WTC11 (cell line): ENCODE data around the gene RBMS1. TPM values are rescaled to one million over a fixed set of nuclear protein-coding genes. Genes with fewer than 3 reads are reported as not detected.

Experiments used
- ATAC-seq: fragments of 200-7000 bp; cut with Tn5 transposase; 2 replicates; pipeline ENCODE4 v1.10.0; 2021; ENCODE audit warnings: mild to moderate bottlenecking, moderate library complexity
- CTCF ChIA-PET: fragments of 300-600 bp; sonication (Branson Sonifier 250); formaldehyde crosslinking; loops from one replicate; lab custom pipeline; 2021; ENCODE audit warnings: antibody characterized with exemption; lab: Charles Lee
- POLR2A ChIA-PET: fragments of 350-600 bp; sonication (Branson Sonifier 250); formaldehyde crosslinking; loops from one replicate; lab custom pipeline; 2021; ENCODE audit warnings: antibody characterized with exemption; lab: Charles Lee
- DNase-seq: peaks from one replicate; pipeline ENCODE4 v3.0.0; 2021; ENCODE audit warnings: low spot score
- H3K27ac Mint-ChIP-seq: 2 replicates; pipeline ENCODE4 v1.8.0; 2021; ENCODE audit warnings: mixed read lengths
- H3K27me3 Mint-ChIP-seq: 2 replicates; pipeline ENCODE4 v1.8.0; 2021; ENCODE audit warnings: low read depth, mild to moderate bottlenecking, moderate library complexity, mixed read lengths
- H3K36me3 Mint-ChIP-seq: 2 replicates; pipeline ENCODE4 v1.8.0; 2021; ENCODE audit warnings: mixed read lengths
- H3K4me1 Mint-ChIP-seq: 2 replicates; pipeline ENCODE4 v1.8.0; 2022; ENCODE audit warnings: mixed read lengths
- H3K4me3 Mint-ChIP-seq: 2 replicates; pipeline ENCODE4 v1.8.0; 2021; ENCODE audit warnings: mild to moderate bottlenecking, moderate library complexity, mixed read lengths
- H3K9me3 Mint-ChIP-seq: 2 replicates; pipeline ENCODE4 v1.8.0; 2021; ENCODE audit warnings: mixed read lengths
- CREB1 ChIP-seq: sonication (generic); formaldehyde crosslinking; IDR thresholded peaks from 2 replicates; pipeline ENCODE4 v1.8.0; 2023; ENCODE audit warnings: mild to moderate bottlenecking, missing genetic modification reagents
- FOXP1 ChIP-seq: sonication (generic); formaldehyde crosslinking; IDR thresholded peaks from 2 replicates; pipeline ENCODE4 v1.8.0; 2022; ENCODE audit warnings: missing genetic modification reagents, mild to moderate bottlenecking, moderate library complexity, borderline replicate concordance
- GRHL2 ChIP-seq: fragments of 250-450 bp; sonication (Bioruptor Pico); IDR thresholded peaks from 2 replicates; pipeline ENCODE4 v1.8.0; 2022; ENCODE audit warnings: mild to moderate bottlenecking, moderate library complexity; ENCODE audit not compliant: insufficient replicate concordance, severe bottlenecking
- HMGA2 ChIP-seq: fragments of 250-450 bp; sonication (Bioruptor Pico); IDR thresholded peaks from 2 replicates; pipeline ENCODE4 v1.4.0; 2021; ENCODE audit warnings: mild to moderate bottlenecking, moderate library complexity
- IRF2 ChIP-seq: sonication (generic); formaldehyde crosslinking; IDR thresholded peaks from 2 replicates; pipeline ENCODE4 v1.8.0; 2022; ENCODE audit warnings: low read depth, missing genetic modification reagents, borderline replicate concordance
- KAT7 ChIP-seq: sonication (generic); formaldehyde crosslinking; IDR thresholded peaks from 2 replicates; pipeline ENCODE4 v1.8.1; 2023; ENCODE audit warnings: missing genetic modification reagents, mild to moderate bottlenecking, borderline replicate concordance
- MXD4 ChIP-seq: fragments of 250-450 bp; sonication (Bioruptor Pico); IDR thresholded peaks from 2 replicates; pipeline ENCODE4 v1.8.0; 2021; ENCODE audit warnings: mild to moderate bottlenecking, moderate library complexity, borderline replicate concordance
- NFYB ChIP-seq: sonication (generic); formaldehyde crosslinking; conservative IDR thresholded peaks from 2 replicates; pipeline ENCODE4 v1.8.0; 2022; ENCODE audit warnings: low read depth, missing genetic modification reagents
- RELA ChIP-seq: sonication (generic); formaldehyde crosslinking; IDR thresholded peaks from 2 replicates; pipeline ENCODE4 v1.8.1; 2022; ENCODE audit warnings: missing genetic modification reagents, mild to moderate bottlenecking, borderline replicate concordance
- RORB ChIP-seq: fragments of 250-450 bp; sonication (Bioruptor Pico); IDR thresholded peaks from 2 replicates; pipeline ENCODE4 v1.9.0; 2021; ENCODE audit warnings: mild to moderate bottlenecking
- ZNF263 ChIP-seq: sonication (generic); formaldehyde crosslinking; IDR thresholded peaks from 2 replicates; pipeline ENCODE4 v1.8.1; 2022; ENCODE audit warnings: low read depth, mild to moderate bottlenecking, moderate library complexity, missing genetic modification reagents
- total RNA-seq: library from RNA; stranded (reverse); gene quantifications from 3 replicates; pipeline ENCODE4 v1.2.3, GENCODE V29; 2021
- TF ChIP-seq, protein P1 (sequence below): sonication (generic); formaldehyde crosslinking; conservative IDR thresholded peaks from 2 replicates; pipeline ENCODE4 v1.8.1; 2022; ENCODE audit warnings: mild to moderate bottlenecking, missing genetic modification reagents
- TF ChIP-seq, protein P2 (sequence below): fragments of 250-450 bp; sonication (Bioruptor Pico); IDR thresholded peaks from 2 replicates; pipeline ENCODE4 v1.9.0; 2021; ENCODE audit warnings: mild to moderate bottlenecking
- TF ChIP-seq, protein P3 (sequence below): fragments of 200-600 bp; IDR thresholded peaks from 2 replicates; pipeline ENCODE4 v1.8.0; 2022; ENCODE audit warnings: antibody characterized with exemption
- TF ChIP-seq, protein P4 (sequence below): sonication (generic); formaldehyde crosslinking; IDR thresholded peaks from 2 replicates; pipeline ENCODE4 v1.8.1; 2023; ENCODE audit warnings: mild to moderate bottlenecking, missing genetic modification reagents
- TF ChIP-seq, protein P5 (sequence below): sonication (generic); formaldehyde crosslinking; IDR thresholded peaks from 2 replicates; pipeline ENCODE4 v1.8.0; 2022; ENCODE audit warnings: mild to moderate bottlenecking, missing genetic modification reagents
- TF ChIP-seq, protein P6 (sequence below): sonication (generic); formaldehyde crosslinking; IDR thresholded peaks from 2 replicates; pipeline ENCODE4 v1.8.1; 2022; ENCODE audit warnings: low read depth, missing genetic modification reagents, borderline replicate concordance
- TF ChIP-seq, protein P7 (sequence below): sonication (generic); formaldehyde crosslinking; IDR thresholded peaks from 2 replicates; pipeline ENCODE4 v1.8.1; 2022; ENCODE audit warnings: missing genetic modification reagents, borderline replicate concordance
- TF ChIP-seq, protein P8 (sequence below): fragments of 250-450 bp; sonication (Bioruptor Pico); IDR thresholded peaks from 2 replicates; pipeline ENCODE4 v1.9.0; 2021; ENCODE audit warnings: mild to moderate bottlenecking
- TF ChIP-seq, protein P9 (sequence below): sonication (generic); formaldehyde crosslinking; IDR thresholded peaks from 2 replicates; pipeline ENCODE4 v1.8.1; 2023; ENCODE audit warnings: mild to moderate bottlenecking, missing genetic modification reagents

Gene RBMS1
- total RNA-seq, 1 experiment from 2014 or later = 56.3 TPM

DNA sequence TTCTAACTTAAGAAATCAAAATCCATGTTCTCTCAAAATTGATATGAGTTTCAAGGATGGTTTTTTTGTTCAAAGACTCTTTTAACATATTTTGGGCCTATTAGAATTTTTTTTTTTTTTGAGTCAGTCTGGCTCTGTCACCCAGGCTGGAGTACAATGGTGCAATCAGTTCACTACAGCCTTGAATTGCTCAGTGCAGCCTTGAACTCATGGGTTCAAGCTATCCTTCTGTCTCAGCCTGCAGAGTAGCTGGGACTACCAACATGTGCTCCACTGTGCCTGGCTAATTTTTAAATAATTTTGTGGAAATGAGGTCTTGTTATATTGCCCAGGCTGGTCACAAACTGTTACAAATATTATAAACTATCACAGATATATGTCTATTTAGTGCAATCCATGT is 40.6 kb upstream of the RBMS1 start (continued):
- TF ChIP-seq, protein P1, sequence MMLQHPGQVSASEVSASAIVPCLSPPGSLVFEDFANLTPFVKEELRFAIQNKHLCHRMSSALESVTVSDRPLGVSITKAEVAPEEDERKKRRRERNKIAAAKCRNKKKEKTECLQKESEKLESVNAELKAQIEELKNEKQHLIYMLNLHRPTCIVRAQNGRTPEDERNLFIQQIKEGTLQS (CRISPR knock-in tag) = no peak
- TF ChIP-seq RORB (CRISPR knock-in tag) = no peak

DNA sequence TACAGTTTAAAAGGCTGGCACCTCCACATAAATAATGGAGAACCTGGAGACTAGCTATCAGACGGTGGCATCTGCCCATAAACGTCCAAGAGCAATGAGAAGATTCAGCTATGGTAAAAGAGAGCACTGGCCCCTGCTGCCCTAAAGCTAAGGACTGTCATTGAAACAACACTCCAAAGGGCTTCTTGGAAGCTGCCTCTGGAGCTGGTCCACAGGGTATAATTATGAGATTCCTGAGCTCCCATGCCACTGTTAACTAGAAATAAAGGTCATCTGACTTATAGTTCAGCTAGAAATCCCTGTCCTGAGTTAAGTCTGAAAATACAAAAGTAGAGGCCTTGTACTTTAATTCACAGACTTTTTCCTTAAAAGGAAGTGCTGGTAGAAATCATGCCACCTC is 39.9 kb upstream of the RBMS1 start:
- no peak for DNase-seq
- H3K36me3 Mint-ChIP-seq = no peaks in the 10 kb centered on the region
- POLR2A ChIA-PET = no interaction called here
- TF ChIP-seq, protein P2, sequence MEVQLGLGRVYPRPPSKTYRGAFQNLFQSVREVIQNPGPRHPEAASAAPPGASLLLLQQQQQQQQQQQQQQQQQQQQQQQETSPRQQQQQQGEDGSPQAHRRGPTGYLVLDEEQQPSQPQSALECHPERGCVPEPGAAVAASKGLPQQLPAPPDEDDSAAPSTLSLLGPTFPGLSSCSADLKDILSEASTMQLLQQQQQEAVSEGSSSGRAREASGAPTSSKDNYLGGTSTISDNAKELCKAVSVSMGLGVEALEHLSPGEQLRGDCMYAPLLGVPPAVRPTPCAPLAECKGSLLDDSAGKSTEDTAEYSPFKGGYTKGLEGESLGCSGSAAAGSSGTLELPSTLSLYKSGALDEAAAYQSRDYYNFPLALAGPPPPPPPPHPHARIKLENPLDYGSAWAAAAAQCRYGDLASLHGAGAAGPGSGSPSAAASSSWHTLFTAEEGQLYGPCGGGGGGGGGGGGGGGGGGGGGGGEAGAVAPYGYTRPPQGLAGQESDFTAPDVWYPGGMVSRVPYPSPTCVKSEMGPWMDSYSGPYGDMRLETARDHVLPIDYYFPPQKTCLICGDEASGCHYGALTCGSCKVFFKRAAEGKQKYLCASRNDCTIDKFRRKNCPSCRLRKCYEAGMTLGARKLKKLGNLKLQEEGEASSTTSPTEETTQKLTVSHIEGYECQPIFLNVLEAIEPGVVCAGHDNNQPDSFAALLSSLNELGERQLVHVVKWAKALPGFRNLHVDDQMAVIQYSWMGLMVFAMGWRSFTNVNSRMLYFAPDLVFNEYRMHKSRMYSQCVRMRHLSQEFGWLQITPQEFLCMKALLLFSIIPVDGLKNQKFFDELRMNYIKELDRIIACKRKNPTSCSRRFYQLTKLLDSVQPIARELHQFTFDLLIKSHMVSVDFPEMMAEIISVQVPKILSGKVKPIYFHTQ (CRISPR knock-in tag) = no peak
- TF ChIP-seq ZNF263 (CRISPR knock-in tag) (no peak), IRF2 (no peak), MXD4 (CRISPR knock-in tag) (no peak)
- TF ChIP-seq, protein P1 (CRISPR knock-in tag) = no peak
- TF ChIP-seq, protein P3, sequence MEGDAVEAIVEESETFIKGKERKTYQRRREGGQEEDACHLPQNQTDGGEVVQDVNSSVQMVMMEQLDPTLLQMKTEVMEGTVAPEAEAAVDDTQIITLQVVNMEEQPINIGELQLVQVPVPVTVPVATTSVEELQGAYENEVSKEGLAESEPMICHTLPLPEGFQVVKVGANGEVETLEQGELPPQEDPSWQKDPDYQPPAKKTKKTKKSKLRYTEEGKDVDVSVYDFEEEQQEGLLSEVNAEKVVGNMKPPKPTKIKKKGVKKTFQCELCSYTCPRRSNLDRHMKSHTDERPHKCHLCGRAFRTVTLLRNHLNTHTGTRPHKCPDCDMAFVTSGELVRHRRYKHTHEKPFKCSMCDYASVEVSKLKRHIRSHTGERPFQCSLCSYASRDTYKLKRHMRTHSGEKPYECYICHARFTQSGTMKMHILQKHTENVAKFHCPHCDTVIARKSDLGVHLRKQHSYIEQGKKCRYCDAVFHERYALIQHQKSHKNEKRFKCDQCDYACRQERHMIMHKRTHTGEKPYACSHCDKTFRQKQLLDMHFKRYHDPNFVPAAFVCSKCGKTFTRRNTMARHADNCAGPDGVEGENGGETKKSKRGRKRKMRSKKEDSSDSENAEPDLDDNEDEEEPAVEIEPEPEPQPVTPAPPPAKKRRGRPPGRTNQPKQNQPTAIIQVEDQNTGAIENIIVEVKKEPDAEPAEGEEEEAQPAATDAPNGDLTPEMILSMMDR = no peak
- TF ChIP-seq, protein P4, sequence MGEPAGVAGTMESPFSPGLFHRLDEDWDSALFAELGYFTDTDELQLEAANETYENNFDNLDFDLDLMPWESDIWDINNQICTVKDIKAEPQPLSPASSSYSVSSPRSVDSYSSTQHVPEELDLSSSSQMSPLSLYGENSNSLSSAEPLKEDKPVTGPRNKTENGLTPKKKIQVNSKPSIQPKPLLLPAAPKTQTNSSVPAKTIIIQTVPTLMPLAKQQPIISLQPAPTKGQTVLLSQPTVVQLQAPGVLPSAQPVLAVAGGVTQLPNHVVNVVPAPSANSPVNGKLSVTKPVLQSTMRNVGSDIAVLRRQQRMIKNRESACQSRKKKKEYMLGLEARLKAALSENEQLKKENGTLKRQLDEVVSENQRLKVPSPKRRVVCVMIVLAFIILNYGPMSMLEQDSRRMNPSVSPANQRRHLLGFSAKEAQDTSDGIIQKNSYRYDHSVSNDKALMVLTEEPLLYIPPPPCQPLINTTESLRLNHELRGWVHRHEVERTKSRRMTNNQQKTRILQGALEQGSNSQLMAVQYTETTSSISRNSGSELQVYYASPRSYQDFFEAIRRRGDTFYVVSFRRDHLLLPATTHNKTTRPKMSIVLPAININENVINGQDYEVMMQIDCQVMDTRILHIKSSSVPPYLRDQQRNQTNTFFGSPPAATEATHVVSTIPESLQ (CRISPR knock-in tag) = no peak
- ATAC-seq = no peak
- no peak overlapping the region for H3K4me3 Mint-ChIP-seq
- H3K4me1 Mint-ChIP-seq = no peaks in the 10 kb centered on the region
- H3K27me3 Mint-ChIP-seq = no peaks in the 10 kb centered on the region
- no peak overlapping the region for H3K27ac Mint-ChIP-seq
- CTCF ChIA-PET = interaction anchor here (0.7 kb wide), 1 partner anchor 16 kb away, joined by 3 read pairs; no protein-coding TSS in a partner anchor
- H3K9me3 Mint-ChIP-seq = no peaks in the 10 kb centered on the region

DNA sequence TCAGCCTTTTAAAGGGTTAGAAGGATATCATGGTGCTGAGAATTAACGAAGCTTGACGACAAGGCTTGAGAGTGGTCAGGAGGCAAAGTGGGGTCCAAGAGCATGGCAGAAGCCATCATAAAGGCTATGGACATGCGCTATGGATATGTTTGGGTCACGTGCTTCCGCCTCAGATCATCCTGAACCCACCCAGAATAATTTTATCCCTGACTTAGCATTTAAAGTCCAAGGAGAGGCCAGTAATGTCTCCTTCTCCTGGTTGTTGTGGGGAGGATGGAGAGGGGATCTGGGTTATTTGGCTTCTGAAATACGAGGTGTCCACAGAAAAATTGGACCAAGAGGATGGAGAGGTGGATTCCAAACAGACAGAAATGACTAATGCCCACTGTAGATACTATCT is 38.8 kb upstream of the RBMS1 start:
- POLR2A ChIA-PET = no interaction called here
- no peak overlapping the region for H3K4me3 Mint-ChIP-seq
- H3K4me1 Mint-ChIP-seq = no peaks in the 10 kb centered on the region
- TF ChIP-seq GRHL2 (CRISPR knock-in tag) = no peak
- TF ChIP-seq, protein P5, sequence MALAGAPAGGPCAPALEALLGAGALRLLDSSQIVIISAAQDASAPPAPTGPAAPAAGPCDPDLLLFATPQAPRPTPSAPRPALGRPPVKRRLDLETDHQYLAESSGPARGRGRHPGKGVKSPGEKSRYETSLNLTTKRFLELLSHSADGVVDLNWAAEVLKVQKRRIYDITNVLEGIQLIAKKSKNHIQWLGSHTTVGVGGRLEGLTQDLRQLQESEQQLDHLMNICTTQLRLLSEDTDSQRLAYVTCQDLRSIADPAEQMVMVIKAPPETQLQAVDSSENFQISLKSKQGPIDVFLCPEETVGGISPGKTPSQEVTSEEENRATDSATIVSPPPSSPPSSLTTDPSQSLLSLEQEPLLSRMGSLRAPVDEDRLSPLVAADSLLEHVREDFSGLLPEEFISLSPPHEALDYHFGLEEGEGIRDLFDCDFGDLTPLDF = no peak
- TF ChIP-seq, protein P6, sequence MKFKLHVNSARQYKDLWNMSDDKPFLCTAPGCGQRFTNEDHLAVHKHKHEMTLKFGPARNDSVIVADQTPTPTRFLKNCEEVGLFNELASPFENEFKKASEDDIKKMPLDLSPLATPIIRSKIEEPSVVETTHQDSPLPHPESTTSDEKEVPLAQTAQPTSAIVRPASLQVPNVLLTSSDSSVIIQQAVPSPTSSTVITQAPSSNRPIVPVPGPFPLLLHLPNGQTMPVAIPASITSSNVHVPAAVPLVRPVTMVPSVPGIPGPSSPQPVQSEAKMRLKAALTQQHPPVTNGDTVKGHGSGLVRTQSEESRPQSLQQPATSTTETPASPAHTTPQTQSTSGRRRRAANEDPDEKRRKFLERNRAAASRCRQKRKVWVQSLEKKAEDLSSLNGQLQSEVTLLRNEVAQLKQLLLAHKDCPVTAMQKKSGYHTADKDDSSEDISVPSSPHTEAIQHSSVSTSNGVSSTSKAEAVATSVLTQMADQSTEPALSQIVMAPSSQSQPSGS = no peak
- TF ChIP-seq, protein P7, sequence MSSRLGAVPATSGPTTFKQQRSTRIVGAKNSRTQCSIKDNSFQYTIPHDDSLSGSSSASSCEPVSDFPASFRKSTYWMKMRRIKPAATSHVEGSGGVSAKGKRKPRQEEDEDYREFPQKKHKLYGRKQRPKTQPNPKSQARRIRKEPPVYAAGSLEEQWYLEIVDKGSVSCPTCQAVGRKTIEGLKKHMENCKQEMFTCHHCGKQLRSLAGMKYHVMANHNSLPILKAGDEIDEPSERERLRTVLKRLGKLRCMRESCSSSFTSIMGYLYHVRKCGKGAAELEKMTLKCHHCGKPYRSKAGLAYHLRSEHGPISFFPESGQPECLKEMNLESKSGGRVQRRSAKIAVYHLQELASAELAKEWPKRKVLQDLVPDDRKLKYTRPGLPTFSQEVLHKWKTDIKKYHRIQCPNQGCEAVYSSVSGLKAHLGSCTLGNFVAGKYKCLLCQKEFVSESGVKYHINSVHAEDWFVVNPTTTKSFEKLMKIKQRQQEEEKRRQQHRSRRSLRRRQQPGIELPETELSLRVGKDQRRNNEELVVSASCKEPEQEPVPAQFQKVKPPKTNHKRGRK (CRISPR knock-in tag) = no peak
- TF ChIP-seq NFYB (CRISPR knock-in tag) = no peak
- TF ChIP-seq, protein P8, sequence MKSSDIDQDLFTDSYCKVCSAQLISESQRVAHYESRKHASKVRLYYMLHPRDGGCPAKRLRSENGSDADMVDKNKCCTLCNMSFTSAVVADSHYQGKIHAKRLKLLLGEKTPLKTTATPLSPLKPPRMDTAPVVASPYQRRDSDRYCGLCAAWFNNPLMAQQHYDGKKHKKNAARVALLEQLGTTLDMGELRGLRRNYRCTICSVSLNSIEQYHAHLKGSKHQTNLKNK (CRISPR knock-in tag) = no peak
- TF ChIP-seq RELA = no peak
- no peak for TF ChIP-seq FOXP1 (CRISPR knock-in tag)
- TF ChIP-seq HMGA2 = no peak
- TF ChIP-seq KAT7 (CRISPR knock-in tag) = no peak
- TF ChIP-seq, protein P9, sequence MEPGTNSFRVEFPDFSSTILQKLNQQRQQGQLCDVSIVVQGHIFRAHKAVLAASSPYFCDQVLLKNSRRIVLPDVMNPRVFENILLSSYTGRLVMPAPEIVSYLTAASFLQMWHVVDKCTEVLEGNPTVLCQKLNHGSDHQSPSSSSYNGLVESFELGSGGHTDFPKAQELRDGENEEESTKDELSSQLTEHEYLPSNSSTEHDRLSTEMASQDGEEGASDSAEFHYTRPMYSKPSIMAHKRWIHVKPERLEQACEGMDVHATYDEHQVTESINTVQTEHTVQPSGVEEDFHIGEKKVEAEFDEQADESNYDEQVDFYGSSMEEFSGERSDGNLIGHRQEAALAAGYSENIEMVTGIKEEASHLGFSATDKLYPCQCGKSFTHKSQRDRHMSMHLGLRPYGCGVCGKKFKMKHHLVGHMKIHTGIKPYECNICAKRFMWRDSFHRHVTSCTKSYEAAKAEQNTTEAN (CRISPR knock-in tag) = no peak
- no peak for TF ChIP-seq CREB1 (CRISPR knock-in tag)

More for the DNA sequence above, 38.8 kb upstream of the RBMS1 start:
- no peak for DNase-seq
- ATAC-seq = no peak
- no peak overlapping the region for H3K27ac Mint-ChIP-seq
- CTCF ChIA-PET = no interaction called here
- no peaks in the 10 kb centered on the region for H3K27me3 Mint-ChIP-seq
- no peaks in the 10 kb centered on the region for H3K9me3 Mint-ChIP-seq
- no peaks in the 10 kb centered on the region for H3K36me3 Mint-ChIP-seq
